ENCODE measurements around the gene RNU7-1.
"Not testable (repeated sequence)": the region's sequence is repeated elsewhere in the genome, so short reads cannot be mapped to it uniquely, and the experiment has no call there.

The RNU7-1 gene

DNA sequence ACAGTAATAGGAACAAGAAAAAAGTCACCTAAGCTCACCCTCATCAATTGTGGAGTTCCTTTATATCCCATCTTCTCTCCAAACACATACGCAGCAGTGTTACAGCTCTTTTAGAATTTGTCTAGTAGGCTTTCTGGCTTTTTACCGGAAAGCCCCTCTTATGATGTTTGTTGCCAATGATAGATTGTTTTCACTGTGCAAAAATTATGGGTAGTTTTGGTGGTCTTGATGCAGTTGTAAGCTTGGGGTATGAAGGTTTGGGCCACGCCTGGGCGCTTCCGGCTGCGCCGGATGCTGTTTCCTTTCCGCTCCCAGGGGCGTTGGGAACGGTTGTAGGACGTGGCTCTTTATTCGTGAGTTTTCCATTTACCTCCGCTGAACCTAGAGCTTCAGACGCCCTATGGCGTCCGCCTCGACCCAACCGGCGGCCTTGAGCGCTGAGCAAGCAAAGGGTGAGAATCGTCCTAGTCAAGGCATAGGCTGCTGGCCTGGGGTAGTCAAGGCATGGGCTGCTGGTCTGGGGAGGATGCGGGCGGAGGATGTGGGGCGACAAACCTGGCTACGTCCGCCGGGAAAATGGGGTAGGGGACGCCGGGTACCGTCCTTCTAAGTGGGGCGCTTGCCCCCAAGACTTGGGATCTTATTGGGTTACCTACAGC is at the start of gene RNU7-1, which contains the start of gene C12orf57:
Gene RNU7-1, plus strand, starts transcription at position 95 of the 659 bp plus-strand sequence.
Gene C12orf57, plus strand, starts transcription at position 301 of the 659 bp plus-strand sequence. Its CDS starts 100 bp downstream, at position 401.
- peak; percentile 81 for DNase-seq (ENCODE audit: low spot score)

- no peak for DNase-seq (ENCODE audit: low spot score)
Observed at GRCh38 chr12:6894321-6894720, 49.3 kb upstream of the RNU7-1 start.

- DNase-seq (ENCODE audit: low spot score): no peak
Observed at GRCh38 chr12:6896846-6897435, 46.7 kb upstream of the RNU7-1 start.

- no peak for DNase-seq (ENCODE audit: low spot score)
Observed at GRCh38 chr12:6899427-6899826, 44.2 kb upstream of the RNU7-1 start.

GRCh38 chr12:6899837-6900519 is 43.6 kb upstream of the RNU7-1 start:
- DNase-seq (ENCODE audit: low spot score): peak; percentile 28

GRCh38 chr12:6902448-6902847 is 41.2 kb upstream of the RNU7-1 start:
- DNase-seq (ENCODE audit: low spot score): no peak

DNA sequence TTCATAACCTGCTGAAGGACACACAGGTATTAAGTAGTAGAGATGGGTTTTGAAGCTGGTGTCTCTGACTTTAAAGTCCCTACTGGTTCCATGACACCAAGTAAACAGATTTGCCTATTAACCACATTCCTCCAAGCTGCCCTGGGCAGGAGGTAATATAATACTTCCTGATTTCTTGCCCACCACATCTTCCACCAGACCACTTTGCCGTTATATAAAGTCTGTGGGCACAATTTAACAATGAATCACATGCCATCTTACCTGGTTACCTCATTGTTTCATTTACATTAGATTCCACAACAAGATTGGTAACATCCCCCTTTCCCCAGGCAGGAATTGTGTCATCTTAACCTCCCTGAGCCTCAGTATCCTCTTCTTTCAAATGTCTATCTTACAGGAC is 39.9 kb upstream of the RNU7-1 start:
- no peak for DNase-seq (ENCODE audit: low spot score)

- DNase-seq (ENCODE audit: low spot score): peak; percentile 99
Observed at GRCh38 chr12:6904280-6905276, 39.0 kb upstream of the RNU7-1 start, which contains the start of gene LRRC23. TSS of gene LRRC23 (plus strand) at chr12:6904822. CDS start at chr12:6905634, 812 bp downstream.

GRCh38 chr12:6905414-6906040 is 38.1 kb upstream of the RNU7-1 start:
- no peak for DNase-seq (ENCODE audit: low spot score)

- DNase-seq (ENCODE audit: low spot score): not testable (repeated sequence)
Observed at GRCh38 chr12:6908141-6908540, 35.5 kb upstream of the RNU7-1 start.

- DNase-seq (ENCODE audit: low spot score): no peak
Observed at GRCh38 chr12:6909421-6910145, 34.0 kb upstream of the RNU7-1 start.

- no peak for DNase-seq (ENCODE audit: low spot score)
Observed at GRCh38 chr12:6912164-6912935, 31.3 kb upstream of the RNU7-1 start.

GRCh38 chr12:6914246-6914946 is 29.2 kb upstream of the RNU7-1 start, which contains the start of gene ENO2:
TSS of gene ENO2 (plus strand) at chr12:6914580. CDS start at chr12:6915833, 1,253 bp downstream.
- DNase-seq (ENCODE audit: low spot score): peak; percentile 89

- no peak for DNase-seq (ENCODE audit: low spot score)
Observed at GRCh38 chr12:6914947-6915788, 28.4 kb upstream of the RNU7-1 start.

DNA sequence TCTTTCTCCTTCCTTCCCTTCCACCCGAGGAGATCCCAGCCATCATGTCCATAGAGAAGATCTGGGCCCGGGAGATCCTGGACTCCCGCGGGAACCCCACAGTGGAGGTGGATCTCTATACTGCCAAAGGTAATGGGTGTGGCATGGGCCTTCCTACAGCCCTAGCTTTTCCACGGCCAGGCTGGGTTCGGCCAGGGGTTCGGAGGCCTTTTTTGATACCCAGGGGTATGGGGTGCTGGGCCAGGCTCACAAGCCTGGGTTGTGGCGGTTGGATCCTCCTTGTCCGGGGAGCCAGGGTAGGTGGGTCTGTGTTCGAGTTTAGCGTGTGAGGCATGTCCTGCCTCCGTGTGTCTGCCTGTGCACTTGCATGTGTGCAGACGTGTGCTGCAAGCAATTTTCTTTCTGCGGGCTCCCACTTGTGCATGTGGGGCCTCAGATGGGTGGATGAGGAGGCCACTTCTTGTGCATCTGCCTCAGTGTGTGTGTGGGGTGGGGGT is 27.8 kb upstream of the RNU7-1 start:
- no peak for DNase-seq (ENCODE audit: low spot score)

- no peak for DNase-seq (ENCODE audit: low spot score)
Observed at GRCh38 chr12:6916426-6917200, 27.0 kb upstream of the RNU7-1 start.
